ENCODE results near the gene LCN6.
"Not testable (repeated sequence)": the region's sequence is repeated elsewhere in the genome, so short reads cannot be mapped to it uniquely, and the experiment has no call there.

The LCN6 gene

DNA sequence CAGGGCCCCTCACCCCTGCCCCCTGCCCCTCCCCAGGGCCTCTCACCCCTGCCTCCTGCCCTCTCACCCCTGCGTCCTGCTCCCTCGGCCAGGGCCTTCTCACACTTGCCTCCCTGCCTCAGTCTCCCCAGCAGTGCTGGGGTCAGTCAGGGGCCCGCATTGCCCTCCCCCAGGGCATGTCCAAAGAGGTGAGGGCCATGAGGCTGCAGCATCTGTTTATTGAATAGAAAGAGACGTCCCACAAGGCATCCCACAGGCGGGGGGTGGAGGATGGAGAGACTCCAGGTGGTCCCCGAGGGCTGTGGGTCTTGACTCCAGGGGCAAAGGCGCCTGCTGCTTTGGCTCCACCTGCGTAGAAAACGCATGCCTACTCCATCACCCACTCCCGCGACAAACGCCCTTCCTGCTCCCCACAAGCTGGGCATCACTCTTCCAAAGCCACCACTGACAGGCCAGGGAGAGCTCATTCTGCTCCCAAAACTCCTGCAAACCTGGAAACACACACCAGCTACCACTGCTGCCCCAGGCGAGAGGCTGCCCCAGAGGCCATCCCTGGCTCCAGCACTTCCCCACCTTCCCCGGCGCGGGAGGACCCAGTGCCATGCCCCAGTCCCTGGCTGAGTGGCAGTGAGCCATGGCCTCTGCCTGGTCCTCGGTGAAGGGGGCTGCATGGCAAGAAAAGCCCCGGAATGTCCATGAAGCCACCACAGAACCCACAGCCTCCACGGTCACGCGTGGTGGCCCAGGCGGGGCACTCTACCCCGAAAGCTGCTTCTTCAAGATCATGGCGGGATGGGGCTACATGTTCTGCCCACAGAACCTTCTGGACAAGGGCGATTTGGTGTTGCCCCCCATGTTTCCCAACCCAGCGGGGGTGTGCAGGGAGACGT, 11.4 kb upstream of the LCN6 start:
- no peak for DNase-seq (ENCODE audit: low spot score)

DNA sequence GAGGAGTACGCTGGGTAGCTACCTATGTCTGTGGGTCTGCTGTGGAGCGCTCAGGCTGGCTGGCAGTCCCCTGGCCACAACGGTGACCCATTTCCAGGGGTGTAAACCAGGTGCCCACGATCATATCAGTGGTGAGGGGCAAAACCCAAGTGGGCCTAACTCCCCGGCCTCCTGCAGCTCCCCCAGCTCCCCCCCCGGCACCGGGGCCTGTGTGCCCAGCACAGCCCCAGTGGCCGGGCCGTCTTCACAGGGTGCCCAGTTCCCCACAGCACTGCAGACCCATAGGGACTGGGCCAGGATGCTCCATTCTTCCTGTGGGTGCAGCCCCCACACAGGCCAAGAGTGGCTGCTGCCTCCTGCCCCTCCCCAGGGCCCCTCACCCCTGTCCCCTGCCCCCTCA, 10.7 kb upstream of the LCN6 start:
- DNase-seq (ENCODE audit: low spot score), result no peak

DNA sequence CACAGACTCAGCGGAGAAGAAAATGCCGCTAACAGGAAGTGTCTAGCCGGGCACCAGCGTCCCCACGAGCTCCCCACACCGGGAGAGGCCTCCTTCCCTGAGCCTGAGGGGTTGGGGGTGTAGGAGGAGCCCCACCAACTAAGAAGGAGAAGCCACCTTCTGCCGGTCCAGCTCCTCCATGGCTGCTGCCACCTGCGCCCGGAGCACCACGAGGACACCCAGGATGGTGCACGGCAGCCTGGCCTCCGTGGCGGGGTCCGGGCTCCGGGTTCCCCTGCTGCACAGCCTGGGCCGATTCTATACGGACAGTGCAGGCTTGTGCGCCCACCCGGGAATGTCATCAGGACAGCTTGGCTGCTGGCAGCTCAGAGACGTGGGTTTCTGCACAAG, 9.4 kb upstream of the LCN6 start:
- no peak for DNase-seq (ENCODE audit: low spot score)

DNA sequence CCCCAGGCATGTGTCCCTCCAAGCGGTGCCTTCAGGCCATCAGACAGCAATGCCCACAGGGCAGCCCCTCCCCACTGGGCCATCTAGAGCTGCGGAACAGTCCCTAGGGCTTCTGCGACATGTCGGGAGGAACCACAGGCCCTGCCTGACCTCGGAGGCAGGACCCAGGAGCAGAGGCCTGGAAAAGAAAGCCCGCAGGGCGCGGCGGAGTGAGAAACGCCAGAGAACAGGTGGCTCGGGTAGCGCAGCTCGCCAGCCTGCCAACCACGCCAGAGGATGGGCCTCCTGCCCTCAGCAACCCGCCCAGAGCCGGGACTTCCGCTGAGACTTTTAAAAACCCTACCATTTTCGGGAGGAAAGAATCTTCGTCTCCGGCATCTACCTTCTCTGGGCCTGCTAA, 9.0 kb upstream of the LCN6 start:
- DNase-seq (ENCODE audit: low spot score), result no peak

DNA sequence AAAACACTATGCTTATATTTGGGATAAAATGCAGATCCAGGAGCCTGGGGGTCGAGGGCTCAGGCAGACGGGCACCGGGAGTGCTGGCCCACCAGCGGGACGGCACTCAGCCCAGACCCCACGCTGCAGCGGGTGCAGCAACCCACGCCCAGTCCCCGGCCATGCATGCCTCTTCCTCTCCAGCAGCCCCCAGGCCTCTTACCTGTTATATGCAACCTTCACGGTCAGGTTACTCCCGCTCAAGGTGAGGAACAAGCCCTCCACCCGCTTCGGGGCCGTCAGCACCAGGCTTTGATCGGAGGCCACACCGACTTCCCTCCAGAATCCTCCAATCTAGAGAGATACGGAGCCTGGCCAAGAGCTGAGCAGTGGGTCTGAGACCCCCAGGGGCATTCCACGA, 8.5 kb upstream of the LCN6 start:
- no peak for DNase-seq (ENCODE audit: low spot score)

DNA sequence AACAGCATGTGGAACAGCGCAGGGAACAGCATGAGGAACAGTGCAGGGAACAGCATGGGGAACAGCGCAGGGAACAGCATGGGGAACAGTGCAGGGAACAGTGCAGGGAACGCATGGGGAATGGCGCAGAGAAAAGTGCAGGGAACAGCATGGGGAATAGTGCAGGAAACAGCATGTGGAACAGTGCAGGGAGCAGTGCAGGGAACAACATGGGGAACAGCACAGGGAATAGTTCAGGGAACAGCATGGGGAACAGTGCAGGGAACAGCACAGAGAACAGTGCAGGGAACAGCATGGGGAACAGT, 7.8 kb upstream of the LCN6 start:
- no peak for DNase-seq (ENCODE audit: low spot score)

DNA sequence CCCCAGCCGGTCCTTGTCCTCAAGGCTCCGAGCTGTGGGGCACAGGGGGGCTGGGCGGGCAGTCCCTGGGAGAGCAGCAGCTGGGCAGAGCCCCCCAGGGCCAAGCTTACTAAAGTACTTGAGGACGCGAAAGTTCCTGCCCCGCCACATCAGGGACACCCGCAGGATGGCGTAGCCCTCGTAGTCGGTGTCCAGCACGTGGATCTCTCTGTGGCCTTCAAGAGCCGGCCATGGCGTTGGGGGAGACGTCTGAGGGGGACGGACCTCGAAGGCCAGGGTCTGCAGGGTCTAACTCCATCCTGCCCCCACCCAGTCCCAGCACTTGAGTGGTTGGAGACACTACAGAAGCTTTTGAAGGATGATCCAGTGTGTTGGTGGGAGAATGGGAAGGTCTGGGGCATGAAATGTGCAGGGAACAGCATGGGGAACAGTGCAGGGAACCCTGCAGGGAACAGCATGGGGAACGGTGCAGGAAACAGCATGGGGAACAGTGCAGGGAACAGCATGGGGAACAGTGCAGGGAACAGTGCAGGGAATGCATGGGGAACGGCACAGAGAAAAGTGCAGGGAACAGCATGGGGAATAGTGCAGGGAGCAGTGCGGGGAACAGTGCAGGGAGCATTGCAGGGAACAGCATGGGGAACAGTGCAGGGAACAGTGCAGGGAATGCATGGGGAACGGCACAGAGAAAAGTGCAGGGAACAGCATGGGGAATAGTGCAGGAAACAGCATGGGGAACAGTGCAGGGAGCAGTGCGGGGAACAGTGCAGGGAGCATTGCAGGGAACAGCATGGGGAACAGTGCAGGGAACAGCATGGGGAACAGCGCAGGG, 7.2 kb upstream of the LCN6 start:
- DNase-seq (ENCODE audit: low spot score), result not testable (repeated sequence)

DNA sequence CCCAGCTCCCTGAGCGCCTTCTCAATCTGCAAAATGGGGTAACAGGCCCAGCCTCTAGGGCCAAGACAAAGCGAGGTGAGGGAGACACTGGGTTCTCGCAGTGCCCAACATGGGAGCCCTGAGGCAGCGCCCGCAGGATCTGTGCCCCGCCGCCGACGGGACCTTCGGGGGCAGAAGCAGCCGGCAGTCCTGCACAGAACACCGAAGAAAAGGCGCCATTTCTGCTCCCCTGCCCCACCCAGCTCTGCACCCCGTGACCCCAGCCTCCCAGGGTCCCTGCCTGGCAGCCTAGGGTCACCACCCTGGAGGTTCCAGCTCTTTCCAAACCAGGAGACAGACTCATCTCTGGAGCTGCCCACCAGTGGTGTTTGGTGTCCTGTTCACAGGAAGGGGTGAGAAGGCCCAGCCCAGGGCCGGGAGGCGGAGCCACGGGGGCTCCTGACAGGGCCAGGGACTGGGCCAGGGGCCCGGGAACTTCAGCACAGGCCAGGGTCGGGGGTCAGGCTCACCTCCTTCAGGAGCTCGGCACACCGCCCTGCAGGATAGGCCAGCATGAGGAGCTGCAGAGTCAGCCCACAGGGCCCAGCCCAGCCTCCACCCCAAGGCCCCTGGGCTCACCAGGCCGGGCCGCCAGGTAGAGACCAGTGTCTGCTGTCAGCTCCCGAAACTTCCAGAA, 6.4 kb upstream of the LCN6 start:
- DNase-seq (ENCODE audit: low spot score), result no peak

DNA sequence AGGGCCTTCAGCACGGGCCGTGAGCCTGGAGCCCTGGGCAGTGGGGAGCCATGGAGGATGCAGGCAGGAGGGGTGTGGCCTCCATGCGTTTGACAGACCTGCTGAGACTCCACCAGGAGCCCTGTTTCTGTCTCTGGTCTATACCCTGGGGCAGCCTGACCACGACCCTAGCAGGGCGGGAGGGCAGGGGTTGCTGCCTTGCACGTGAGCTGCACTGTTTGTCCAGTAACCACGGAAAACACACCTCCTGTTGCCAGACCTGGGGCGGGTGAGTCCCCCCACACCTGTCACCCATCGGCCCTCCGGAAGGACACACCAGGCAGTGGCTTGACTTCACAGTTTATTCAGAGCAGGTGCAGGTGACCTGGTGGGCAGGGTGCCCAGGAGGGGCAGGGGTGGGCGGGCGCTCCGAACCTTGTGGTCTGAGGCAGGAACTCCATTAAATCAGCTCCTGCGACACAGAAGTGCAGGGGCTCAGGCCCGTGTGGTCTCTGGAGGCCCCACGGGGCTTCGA, 5.8 kb upstream of the LCN6 start:
- no peak for DNase-seq (ENCODE audit: low spot score)

DNA sequence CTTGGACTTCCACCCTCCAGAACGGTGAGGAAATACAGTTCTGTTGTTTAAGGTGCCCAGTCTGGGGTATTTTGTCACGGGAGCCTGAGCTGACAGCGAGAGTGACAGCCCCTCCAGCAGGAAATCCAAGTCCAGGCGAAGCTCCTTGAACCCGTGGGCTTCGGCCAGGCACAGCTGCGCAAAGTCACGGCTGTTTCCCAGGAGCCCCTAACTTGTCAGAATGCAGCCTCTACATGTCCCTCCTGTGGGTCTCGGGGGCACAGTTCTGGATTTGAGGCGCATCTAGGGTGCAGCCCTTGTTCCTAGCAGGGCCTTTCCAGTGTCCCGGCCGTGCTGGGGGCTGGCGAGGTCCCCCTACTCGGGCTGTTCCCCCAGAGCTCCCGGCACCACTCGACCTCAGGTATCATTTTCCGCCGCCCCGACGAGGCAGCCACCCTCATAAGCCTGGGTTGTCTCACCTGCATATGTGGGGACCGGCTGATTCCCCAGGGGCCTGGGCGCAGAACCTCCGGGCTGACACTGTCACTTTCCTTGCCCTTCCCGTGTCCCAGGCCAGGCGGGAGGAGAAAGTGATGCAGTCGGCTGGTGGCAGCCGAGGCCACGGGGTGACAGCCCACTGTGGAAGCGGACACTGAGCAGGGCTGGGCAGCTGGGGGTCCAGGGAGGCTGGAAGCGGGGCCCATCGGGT, 5.2 kb upstream of the LCN6 start:
- DNase-seq (ENCODE audit: low spot score), result no peak

DNA sequence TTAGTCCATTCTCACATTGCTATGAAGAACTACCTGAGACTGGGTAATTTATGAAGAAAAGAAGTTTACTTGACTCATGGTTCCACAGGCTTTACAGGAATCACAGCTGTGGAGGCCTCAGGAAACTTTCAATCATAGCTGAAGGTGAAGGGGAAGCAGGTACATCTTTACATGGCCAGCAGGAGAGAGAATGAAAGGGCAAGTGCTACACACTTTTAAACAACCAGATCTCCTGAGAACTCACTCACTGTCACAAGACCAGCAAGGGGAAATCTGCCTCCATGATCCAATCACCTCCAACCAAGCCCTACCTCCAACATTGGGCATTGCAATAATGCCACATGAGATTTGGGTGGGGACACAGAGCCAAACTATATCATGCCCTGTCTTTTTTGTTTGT, 3.5 kb upstream of the LCN6 start:
- no peak for DNase-seq (ENCODE audit: low spot score)

DNA sequence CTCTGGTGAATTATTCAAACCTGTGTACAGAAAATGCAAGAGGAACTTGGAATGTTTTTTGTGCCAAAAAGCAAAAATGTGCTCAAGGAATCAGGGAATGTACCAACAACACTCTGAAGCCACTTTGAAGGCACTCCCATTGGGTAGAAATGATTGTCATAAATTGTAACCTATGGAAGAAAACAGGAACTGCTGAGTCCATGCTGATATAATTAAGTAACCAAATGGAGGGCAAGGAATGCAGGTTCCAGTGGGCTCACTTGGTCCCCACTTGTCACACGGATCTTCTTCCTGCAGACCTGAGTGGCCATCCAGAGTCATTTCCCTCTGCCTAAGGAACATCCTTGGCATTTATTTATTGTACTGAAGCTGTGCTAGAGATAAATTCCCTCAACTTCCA, 2.9 kb upstream of the LCN6 start:
- no peak for DNase-seq (ENCODE audit: low spot score)

DNA sequence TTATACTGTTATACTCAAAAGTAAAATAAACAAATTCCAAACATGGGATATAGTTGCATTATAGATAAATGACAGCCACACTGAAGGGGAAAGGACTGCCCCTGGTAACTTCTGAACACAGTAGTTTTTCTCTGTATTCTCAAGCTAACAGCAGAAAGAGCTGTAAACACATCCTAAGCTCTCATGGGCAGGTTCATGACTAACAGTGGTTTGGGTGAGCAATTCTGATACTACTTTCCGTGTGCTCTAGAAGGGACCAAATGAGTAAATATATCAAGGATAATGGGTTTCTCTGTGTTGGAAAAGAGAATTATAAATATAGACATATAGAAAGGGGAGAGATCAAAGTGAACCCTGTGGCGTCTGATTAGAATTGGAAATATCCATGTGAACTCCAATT, 2.2 kb upstream of the LCN6 start:
- no peak for DNase-seq (ENCODE audit: low spot score)

DNA sequence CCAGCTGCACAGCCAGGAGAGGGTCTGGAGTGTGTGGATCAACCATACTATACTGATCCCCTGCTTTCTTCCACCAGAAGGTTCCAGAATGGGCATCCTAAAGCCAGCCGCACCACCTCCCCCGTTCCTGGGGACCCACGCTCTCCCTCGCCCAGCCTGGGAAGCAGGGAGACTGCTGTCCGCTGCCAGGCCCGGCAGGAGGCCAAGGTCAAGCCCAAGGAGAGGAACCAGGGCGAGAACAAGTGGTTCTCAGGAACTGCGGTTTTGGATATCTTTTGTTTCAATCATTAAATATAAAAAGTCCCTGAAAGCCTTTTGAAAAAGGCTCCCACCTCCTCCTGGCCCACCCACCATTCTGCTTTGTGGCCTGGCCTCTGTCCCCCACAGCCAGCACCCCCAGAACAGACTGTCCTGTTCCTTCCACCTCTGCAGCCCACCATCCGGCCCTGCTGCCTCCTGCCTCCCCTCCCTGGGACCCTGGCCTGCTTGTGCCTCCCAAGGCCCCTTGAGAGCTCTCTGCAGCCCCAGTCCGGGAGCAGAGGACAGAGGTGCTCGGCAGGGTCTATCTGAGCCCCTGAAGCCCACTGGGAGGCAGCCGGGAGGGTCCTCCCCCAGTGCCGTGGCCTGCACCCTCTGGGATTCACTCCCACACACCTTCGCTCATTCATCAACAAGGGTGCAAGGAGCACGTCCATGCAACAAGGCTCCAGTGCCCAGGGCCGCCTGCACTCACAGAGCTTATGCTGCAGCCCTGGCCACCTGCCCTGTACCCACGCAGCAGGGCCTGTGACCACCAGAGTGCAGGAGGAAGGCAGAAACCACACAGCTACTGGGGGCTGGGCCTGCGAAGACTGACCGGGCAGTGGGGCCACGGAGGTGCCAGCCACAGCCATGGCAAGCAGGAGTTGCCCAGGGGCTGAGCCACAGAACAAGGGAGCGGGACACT, 614 bp upstream of the LCN6 start:
- DNase-seq (ENCODE audit: low spot score), result no peak

DNA sequence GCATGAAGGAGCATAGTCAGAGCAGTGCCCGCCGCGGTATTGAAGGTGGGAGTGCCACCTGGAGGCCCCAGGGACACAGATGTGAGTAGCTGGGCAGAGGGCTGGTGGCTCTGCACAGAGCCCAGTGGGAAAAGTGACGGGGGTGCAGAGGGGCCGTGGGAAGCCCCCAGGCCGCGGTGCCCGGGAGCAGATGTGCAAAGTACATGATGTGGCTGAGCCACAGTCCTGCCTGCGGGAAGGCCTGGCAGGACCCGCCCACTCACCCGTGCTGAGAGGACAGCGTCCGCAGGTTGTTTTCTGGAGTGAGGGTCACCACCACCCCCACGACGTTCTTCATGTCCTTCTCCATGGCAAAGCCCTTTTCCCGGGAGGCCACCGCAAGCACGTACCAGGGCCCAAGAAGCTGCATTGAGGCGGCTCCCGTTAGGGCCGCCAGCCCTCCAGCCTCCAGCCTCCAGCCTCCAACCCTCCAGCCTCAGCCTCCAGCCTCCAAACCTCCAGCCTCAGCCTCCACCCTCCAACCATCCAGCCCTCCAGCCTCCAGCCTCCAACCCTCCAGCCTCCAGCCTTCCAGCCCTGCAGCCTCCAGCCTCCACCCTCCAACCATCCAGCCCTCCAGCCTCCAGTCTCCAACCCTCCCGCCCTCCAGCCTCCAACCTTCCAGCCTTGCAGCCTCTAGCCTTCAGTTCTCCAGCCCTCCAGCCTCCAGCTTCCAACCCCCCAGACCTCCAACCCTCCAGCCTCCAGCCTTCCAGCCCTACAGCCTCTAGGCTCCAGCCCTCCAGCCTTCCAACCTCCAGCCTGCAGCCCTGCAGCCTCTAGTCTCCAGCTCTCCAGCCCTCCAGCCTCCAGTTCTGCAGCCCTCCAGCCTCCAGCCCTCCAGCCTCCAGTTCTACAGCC, 914 bp downstream of the LCN6 start:
- no peak for DNase-seq (ENCODE audit: low spot score)

DNA sequence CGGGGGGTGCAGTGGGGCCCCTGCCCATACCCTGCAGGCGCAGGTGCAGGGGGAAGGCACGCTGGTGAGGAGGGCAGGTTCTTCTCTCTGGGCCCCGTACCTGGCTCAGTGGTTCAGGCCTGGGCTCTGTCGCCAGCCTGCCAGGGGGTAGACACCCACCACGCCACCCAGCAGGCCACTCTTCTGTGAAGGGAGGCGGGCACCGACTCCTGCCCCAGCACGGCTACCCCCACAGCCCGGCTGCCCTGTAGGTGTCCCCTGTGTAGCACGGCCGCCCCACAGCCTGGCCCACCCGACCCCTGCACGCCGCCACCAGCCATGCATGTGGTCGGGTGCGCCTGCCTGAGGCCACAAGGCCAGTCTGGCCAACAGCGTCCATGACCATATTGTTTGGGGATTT, 1.7 kb downstream of the LCN6 start:
- DNase-seq (ENCODE audit: low spot score), result no peak

DNA sequence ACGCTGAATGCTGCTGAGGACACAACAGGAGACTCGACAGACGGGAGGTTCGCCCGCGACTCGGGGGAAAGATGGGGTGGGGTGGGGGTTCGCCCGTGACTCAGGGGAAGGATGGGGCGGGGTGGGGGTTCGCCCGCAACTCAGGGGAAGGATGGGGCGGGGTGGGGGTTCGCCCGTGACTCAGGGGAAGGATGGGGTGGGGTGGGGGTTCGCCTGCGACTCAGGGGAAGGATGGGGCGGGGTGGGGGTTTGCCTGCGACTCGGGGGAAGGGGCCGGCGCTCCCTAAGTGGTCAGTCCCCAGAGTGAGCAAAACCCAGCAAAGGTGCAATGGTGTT, 2.2 kb downstream of the LCN6 start:
- no peak for DNase-seq (ENCODE audit: low spot score)

DNA sequence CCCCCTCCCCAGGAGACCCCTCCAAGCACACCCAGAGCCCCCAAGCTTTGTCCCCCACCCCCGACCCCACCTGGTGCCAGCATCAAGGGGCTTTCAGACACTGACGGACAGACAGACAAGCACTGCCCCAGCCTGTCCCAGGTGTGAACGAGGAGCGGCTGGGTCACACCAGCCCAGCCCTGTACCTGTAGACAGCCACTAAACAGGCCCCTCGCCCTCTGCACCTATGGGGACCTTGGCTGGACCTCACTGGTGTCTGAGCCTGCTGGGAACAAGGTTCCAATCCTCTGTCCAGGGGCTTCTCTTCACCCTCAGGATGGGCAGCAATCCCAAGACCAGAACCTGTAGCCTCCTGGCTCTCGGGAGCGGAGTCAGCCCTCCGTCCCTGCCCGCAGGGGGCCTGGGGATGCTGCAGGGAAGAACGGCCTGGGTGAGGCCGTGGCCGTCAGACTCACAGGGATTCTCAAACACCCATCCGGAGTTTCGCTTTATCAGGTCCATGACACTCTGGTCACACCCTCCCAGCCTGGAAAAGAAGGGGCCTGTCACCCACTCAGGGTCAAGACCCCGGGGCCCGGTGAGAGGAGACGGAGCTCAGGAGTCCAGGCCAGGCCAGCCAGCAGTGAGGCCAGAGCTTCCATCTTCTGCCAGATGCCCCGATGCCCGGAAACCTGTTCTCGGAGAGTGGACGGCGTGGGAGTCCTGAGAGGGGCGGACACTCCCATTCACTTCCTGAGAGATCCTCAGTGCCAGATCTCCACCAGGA, 2.8 kb downstream of the LCN6 start:
- DNase-seq (ENCODE audit: low spot score), result no peak

DNA sequence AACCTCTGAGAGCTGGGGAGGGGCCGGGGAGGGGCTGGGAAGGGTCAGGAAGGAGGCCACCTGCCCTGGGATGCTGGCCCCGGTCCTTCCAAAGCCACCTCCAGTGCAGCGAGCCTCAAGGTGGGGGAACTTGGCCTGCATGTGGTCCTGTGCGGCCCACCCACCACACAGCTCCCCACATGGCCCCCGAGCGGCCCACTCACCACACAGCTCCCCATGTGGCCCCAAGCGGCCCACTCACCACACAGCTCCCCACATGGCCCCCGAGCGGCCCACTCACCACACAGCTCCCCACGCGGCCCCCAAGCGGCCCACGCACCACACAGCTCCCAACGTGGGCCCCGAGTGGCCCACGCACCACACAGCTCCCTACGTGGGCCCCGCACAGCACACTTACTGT, 3.6 kb downstream of the LCN6 start:
- no peak for DNase-seq (ENCODE audit: low spot score)
